ENCODE results near the gene LRMDA.

The LRMDA gene

GRCh38 chr10:75994357-75995040 is 563.1 kb downstream of the LRMDA start:
- DNase-seq (ENCODE audit: low read depth in 2 of 2) = no peak

GRCh38 chr10:75995041-75995430 is 563.6 kb downstream of the LRMDA start:
- no peak for DNase-seq (ENCODE audit: low read depth in 2 of 2)

- no peak for DNase-seq (ENCODE audit: low read depth in 2 of 2)
Observed at GRCh38 chr10:75995720-75996119, 564.3 kb downstream of the LRMDA start.

- no peak for DNase-seq (ENCODE audit: low read depth in 2 of 2)
Observed at GRCh38 chr10:75999001-75999400, 567.6 kb downstream of the LRMDA start.

GRCh38 chr10:75999515-76000209 is 568.2 kb downstream of the LRMDA start:
- no peak for DNase-seq (ENCODE audit: low read depth in 2 of 2)

GRCh38 chr10:76000550-76000949 is 569.1 kb downstream of the LRMDA start:
- no peak for DNase-seq (ENCODE audit: low read depth in 2 of 2)

GRCh38 chr10:76001019-76001418 is 569.6 kb downstream of the LRMDA start:
- no peak for DNase-seq (ENCODE audit: low read depth in 2 of 2)

- DNase-seq (ENCODE audit: low read depth in 2 of 2) = no peak
Observed at GRCh38 chr10:76001461-76001860, 570.0 kb downstream of the LRMDA start.

- DNase-seq (ENCODE audit: low read depth in 2 of 2) = no peak
Observed at GRCh38 chr10:76002262-76002854, 570.9 kb downstream of the LRMDA start.

GRCh38 chr10:76007667-76008181 is 576.3 kb downstream of the LRMDA start:
- no peak for DNase-seq (ENCODE audit: low read depth in 2 of 2)

- DNase-seq (ENCODE audit: low read depth in 2 of 2) = no peak
Observed at GRCh38 chr10:76009531-76009930, 578.1 kb downstream of the LRMDA start.

- no peak for DNase-seq (ENCODE audit: low read depth in 2 of 2)
Observed at GRCh38 chr10:76010703-76011102, 579.3 kb downstream of the LRMDA start.

GRCh38 chr10:76012716-76013327 is 581.4 kb downstream of the LRMDA start:
- DNase-seq (ENCODE audit: low read depth in 2 of 2) = no peak

- DNase-seq (ENCODE audit: low read depth in 2 of 2) = no peak
Observed at GRCh38 chr10:76015245-76015644, 583.8 kb downstream of the LRMDA start.

- no peak for DNase-seq (ENCODE audit: low read depth in 2 of 2)
Observed at GRCh38 chr10:76017026-76017732, 585.8 kb downstream of the LRMDA start.

- no peak for DNase-seq (ENCODE audit: low read depth in 2 of 2)
Observed at GRCh38 chr10:76017733-76018433, 586.5 kb downstream of the LRMDA start.

- no peak for DNase-seq (ENCODE audit: low read depth in 2 of 2)
Observed at GRCh38 chr10:76020630-76021029, 589.2 kb downstream of the LRMDA start.

GRCh38 chr10:76021398-76021797 is 590.0 kb downstream of the LRMDA start:
- DNase-seq (ENCODE audit: low read depth in 2 of 2) = no peak

GRCh38 chr10:76022366-76022765 is 590.9 kb downstream of the LRMDA start:
- DNase-seq (ENCODE audit: low read depth in 2 of 2) = no peak

- DNase-seq (ENCODE audit: low read depth in 2 of 2) = no peak
Observed at GRCh38 chr10:76023007-76023406, 591.6 kb downstream of the LRMDA start.

GRCh38 chr10:76024460-76025123 is 593.2 kb downstream of the LRMDA start:
- no peak for DNase-seq (ENCODE audit: low read depth in 2 of 2)

Data from stimulated activated CD4-positive, alpha-beta T cell treated with anti-CD3 and anti-CD28 coated beads, Interleukin-12 subunit alpha, Interleukin-12 subunit beta, amount 100 ng/mL, for 24 hours (primary cell).